HL-60/S4 (cell line): ENCODE results near the gene CD200R1.

Experiments
- in situ Hi-C: fragments of 300-500 bp; cut with MboI; formaldehyde crosslinking; loops from 2 replicates; pipeline ENCODE4 v1.14.3; 2022; ENCODE audit warnings: low sequenced_read_pairs

The CD200R1 gene

GRCh38 chr3:112894258-112894657 lies 80.6 kb downstream of the CD200R1 start:
- in situ Hi-C loops, result no loop called here

GRCh38 chr3:112889357-112889756 lies 85.5 kb downstream of the CD200R1 start:
- in situ Hi-C loops, result no loop called here

- in situ Hi-C loops, result no loop called here
Measured at GRCh38 chr3:112888381-112889085, 86.4 kb downstream of the CD200R1 start.

GRCh38 chr3:112884678-112885290 lies 90.1 kb downstream of the CD200R1 start:
- in situ Hi-C loops, result no loop called here

- in situ Hi-C loops, result no loop called here
Measured at GRCh38 chr3:112881891-112882290, 93.0 kb downstream of the CD200R1 start.

GRCh38 chr3:112875561-112875960 lies 99.3 kb downstream of the CD200R1 start:
- in situ Hi-C loops, result no loop called here

GRCh38 chr3:112874725-112875124 lies 100.2 kb downstream of the CD200R1 start:
- in situ Hi-C loops, result no loop called here

- in situ Hi-C loops, result no loop called here
Measured at GRCh38 chr3:112873632-112874031, 101.3 kb downstream of the CD200R1 start.

- in situ Hi-C loops, result no loop called here
Measured at GRCh38 chr3:112871735-112872134, 103.2 kb downstream of the CD200R1 start.
